Small intestine (tissue), 7 donors: ENCODE data around the gene FYCO1. TPM values are rescaled to one million over a fixed set of nuclear protein-coding genes. Genes with fewer than 3 reads are reported as not detected.

Experiments
- DNase-seq, 2 donors: peaks; one replicate each; pipeline versions ENCODE4 v3.0.0 to v3.0.0-alpha.2; 2013
- FAIRE-seq: peaks from 2 replicates; lab custom pipeline; 2012; peaks lifted over from hg19 to GRCh38; lab: Jason Lieb, UNC
- H3K27ac ChIP-seq, 3 donors: one replicate each; pipeline ENCODE4 v1.5.1; 2013; ENCODE audit warnings: low read length in 2 of 3, mild to moderate bottlenecking in 2 of 3, control low read depth in 1 of 3, inconsistent platforms in 1 of 3, low read depth in 1 of 3, moderate library complexity in 1 of 3
- H3K27me3 ChIP-seq, 3 donors: one replicate each; pipeline ENCODE4 v1.6.1; 2013; ENCODE audit warnings: low read length in 3 of 3, inconsistent platforms in 1 of 3; ENCODE audit not compliant: control insufficient read depth in 3 of 3, insufficient read depth in 3 of 3
- H3K36me3 ChIP-seq, 3 donors: one replicate each; pipeline ENCODE4 v1.6.1; 2013; ENCODE audit warnings: low read length in 3 of 3, inconsistent platforms in 1 of 3, low read depth in 1 of 3, mild to moderate bottlenecking in 1 of 3, moderate library complexity in 1 of 3; ENCODE audit not compliant: control insufficient read depth in 3 of 3, insufficient read depth in 2 of 3
- H3K4me1 ChIP-seq, 3 donors: one replicate each; pipeline ENCODE4 v1.6.1; 2013; ENCODE audit warnings: low read length in 2 of 3, inconsistent platforms in 1 of 3, low read depth in 1 of 3, mild to moderate bottlenecking in 1 of 3, moderate library complexity in 1 of 3; ENCODE audit not compliant: control insufficient read depth in 3 of 3, insufficient read depth in 2 of 3
- H3K4me3 ChIP-seq, 3 donors: one replicate each; pipeline ENCODE4 v1.5.1; 2013; ENCODE audit warnings: low read length in 3 of 3, control low read depth in 1 of 3, inconsistent platforms in 1 of 3, low read depth in 1 of 3, mild to moderate bottlenecking in 1 of 3, moderate library complexity in 1 of 3
- H3K9me3 ChIP-seq, 2 donors: one replicate each; pipeline ENCODE4 v1.6.1; 2013; ENCODE audit warnings: low read depth in 1 of 2, low read length in 1 of 2; ENCODE audit not compliant: control insufficient read depth in 2 of 2, insufficient read depth in 1 of 2
- WGBS, 3 donors: extraction: QIAGEN DNeasy Blood & Tissue Kit; methylation state at CpG; one replicate each; pipeline ENCODE4 v1.1.7; 2013; 5-methylcytosine and 5-hydroxymethylcytosine counted together
- polyA plus RNA-seq, 4 donors: library from polyadenylated mRNA; stranded (reverse) in 3 of 4; unstranded in 1 of 4; fragments of 200-250 nt in 3 of 4; fragments of 120-200 nt in 1 of 4; gene quantifications; one replicate each; pipeline versions ENCODE4 v1.2.1 to v1.2.3, GENCODE V29; 2013
- donor health status: healthy with polysubstance abuse.
- donor health status: control.
- donor health status: control.
- donor health status: Bipolar disorder and iron deficiency.
- donor health status: healthy.

The FYCO1 gene
- polyA plus RNA-seq, 4 donors: 6.5 to 21.1 (median 9.0) TPM

DNA sequence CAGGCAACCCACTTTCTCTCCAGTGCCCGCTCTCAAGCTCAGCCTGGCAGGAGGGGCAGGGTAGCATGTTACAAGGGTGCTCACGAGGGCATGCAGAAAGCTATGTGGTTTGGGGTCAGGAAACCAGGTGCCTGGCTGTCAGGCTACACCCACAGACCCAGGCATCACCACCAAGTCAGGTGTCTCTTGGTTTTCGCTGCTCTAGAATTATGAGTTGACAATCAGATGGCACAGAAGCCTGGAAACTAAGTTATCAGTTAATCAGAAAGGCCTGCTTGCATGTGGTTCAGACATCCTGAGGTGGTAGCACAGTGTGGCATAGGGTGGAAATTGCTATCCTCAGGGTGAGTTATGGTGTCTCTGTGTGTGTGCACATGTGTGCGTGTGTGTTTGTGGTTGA lies 125.5 kb downstream of the FYCO1 start:
- Histone ChIP-seq H3K27me3 (no peaks in the 10 kb centered on the region), H3K27ac (peak overlapping the region in 2 of 3 donors; percentile 1 to 11)

GRCh38 chr3:45869638-45870037 lies 126.0 kb downstream of the FYCO1 start:
- Histone ChIP-seq H3K36me3 (no peaks in the 10 kb centered on the region), H3K27me3 (no peaks in the 10 kb centered on the region), H3K4me3 (no peak overlapping the region), H3K9me3 (no peaks in the 10 kb centered on the region), H3K4me1 (no peaks in the 10 kb centered on the region), H3K27ac (no peak overlapping the region)
- WGBS, 3 donors: 59 to 77% (median 63%) methylated on average over 3 of the region's 3 CpGs
- DNase-seq (no peak), FAIRE-seq (no peak)

More for the DNA sequence above, 125.5 kb downstream of the FYCO1 start:
- no peaks in the 10 kb centered on the region for H3K4me1 ChIP-seq
- H3K9me3 ChIP-seq: no peaks in the 10 kb centered on the region
- DNase-seq (peak in 1 of 2 donors; percentile 48), FAIRE-seq (no peak)
- H3K4me3 ChIP-seq: no peak overlapping the region
- 65 to 78% (median 70%) methylated on average over 4 of the region's 4 CpGs for WGBS, 3 donors
- no peaks in the 10 kb centered on the region for H3K36me3 ChIP-seq

DNA sequence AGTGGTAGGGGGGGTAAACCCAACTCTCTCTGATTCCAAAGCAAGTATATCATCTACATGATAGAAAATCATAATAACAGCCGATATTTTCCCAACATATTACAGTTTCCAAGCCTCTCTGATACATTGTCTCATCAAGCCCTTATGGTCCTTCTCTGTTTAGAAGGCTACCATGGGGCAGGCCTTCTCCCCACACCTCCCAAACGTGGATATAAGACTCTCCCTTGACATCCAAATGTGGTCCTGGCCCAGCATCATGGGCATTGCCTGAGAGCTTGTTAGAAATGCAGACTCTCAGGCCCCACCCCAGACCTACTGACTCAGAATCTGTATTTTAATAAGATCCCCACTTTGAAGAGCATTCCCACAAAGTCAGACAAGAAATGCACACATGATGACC lies 127.0 kb downstream of the FYCO1 start:
- no peak for FAIRE-seq

DNA sequence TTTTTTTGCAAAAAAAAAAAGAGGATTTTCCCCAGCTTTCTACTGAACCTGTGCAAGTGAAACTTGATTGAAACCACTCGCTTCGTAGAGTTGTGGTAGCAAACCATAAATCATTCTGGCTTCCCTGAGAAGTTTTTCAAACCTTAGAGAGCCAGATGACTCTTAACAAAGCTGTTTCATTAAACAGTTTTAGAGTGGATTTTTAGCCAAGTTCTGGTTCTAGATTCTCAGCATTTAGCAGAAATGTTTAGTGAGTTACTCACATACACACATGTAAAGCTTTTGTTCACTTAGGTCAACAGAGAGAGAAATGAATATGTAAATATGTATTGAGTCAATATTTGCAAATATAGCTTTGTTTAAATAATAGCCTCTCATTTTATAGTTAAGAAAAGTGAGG lies 127.4 kb downstream of the FYCO1 start:
- H3K4me1 ChIP-seq: no peaks in the 10 kb centered on the region
- no peak for FAIRE-seq
- no peaks in the 10 kb centered on the region for H3K36me3 ChIP-seq
- 53 to 87% (median 76%) methylated on average over 2 of the region's 2 CpGs for WGBS, 3 donors
- H3K27me3 ChIP-seq: no peaks in the 10 kb centered on the region
- no peak overlapping the region for H3K4me3 ChIP-seq
- no peak for DNase-seq
- no peak overlapping the region for H3K27ac ChIP-seq
- H3K9me3 ChIP-seq: peaks cover 0 to 5% of the 10 kb centered on the region in 2 donors

More for the DNA sequence above, 127.0 kb downstream of the FYCO1 start:
- DNase-seq: no peak
- Histone ChIP-seq H3K36me3 (no peaks in the 10 kb centered on the region), H3K4me3 (no peak overlapping the region), H3K4me1 (no peaks in the 10 kb centered on the region), H3K27me3 (no peaks in the 10 kb centered on the region), H3K9me3 (peaks cover 0 to under 1% of the 10 kb centered on the region in 2 donors), H3K27ac (no peak overlapping the region)
- WGBS, 3 donors: 63 to 74% (median 65%) methylated on average over 2 of the region's 2 CpGs

Other genes starting within 250 kb of the FYCO1 start
- gene SLC6A20, start 199.3 kb downstream of the FYCO1 start, polyA plus RNA-seq: 10 to 100 TPM; 10.9 to 43.0 (median 32.7) TPM
- 10 to 100 TPM in 1 of 4 donors, 1 to 10 TPM in 3; 4.5 to 34.4 (median 6.5) TPM for gene LZTFL1, start 153.7 kb downstream of the FYCO1 start, polyA plus RNA-seq
- 1 to 10 TPM in 2 of 4 donors, under 1 TPM in 2; 0.22 to 2.7 (median 1.0) TPM for gene CCR9, start 109.3 kb downstream of the FYCO1 start, polyA plus RNA-seq
- 1 to 10 TPM in 3 of 4 donors, under 1 TPM in 1; 0.45 to 2.7 (median 1.9) TPM for gene CXCR6, start 52.4 kb downstream of the FYCO1 start, polyA plus RNA-seq
- 1 to 10 TPM in 1 of 4 donors, under 1 TPM in 2, not detected in 1; under 0.01 to 1.1 (median 0.13) TPM for gene XCR1, start 31.7 kb upstream of the FYCO1 start, polyA plus RNA-seq
- gene CCR1, start 212.5 kb upstream of the FYCO1 start, polyA plus RNA-seq: 1 to 10 TPM in 3 of 4 donors, under 1 TPM in 1; 0.45 to 3.6 (median 2.1) TPM
- under 1 TPM in 1 of 4 donors, not detected in 3; 0.22 TPM for gene CCR3, start 246.6 kb upstream of the FYCO1 start, polyA plus RNA-seq